GM18526 (cell line): Measurements from ENCODE around the gene JAZF1.

ENCODE experiments used
- POLR2A ChIP-seq: IDR thresholded peaks from 3 replicates; pipeline ENCODE4 v1.6.1; 2011; ENCODE audit not compliant: insufficient read length; ENCODE audit errors: extremely low read depth

The JAZF1 gene

DNA sequence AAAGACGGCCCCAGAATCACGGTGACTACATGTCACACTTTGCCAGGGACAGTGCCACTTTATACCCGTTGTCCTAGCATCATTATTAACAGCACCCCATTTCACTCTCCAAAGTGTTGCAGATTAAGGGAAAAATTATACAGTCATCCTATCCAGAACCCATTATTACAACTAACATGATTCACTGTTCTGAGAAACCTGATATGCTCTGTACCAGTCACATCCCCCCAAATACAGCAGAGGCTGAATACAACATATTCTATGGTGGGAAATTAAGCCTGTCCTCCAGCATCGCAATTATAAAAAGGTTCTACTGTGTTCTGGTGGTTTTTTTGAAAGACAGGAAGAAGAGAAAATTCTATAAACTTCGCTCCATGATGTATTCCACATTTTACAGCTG is 162.1 kb downstream of the JAZF1 start:
- TF ChIP-seq POLR2A = no peak

- TF ChIP-seq POLR2A = no peak
These were observed 162.6 kb downstream of the JAZF1 start for GRCh38 chr7:28018020-28018419.

- no peak for TF ChIP-seq POLR2A
These were observed 163.2 kb downstream of the JAZF1 start for GRCh38 chr7:28017372-28017771.

GRCh38 chr7:28016297-28016696 is 164.3 kb downstream of the JAZF1 start:
- no peak for TF ChIP-seq POLR2A

- TF ChIP-seq POLR2A = no peak
These were observed 165.4 kb downstream of the JAZF1 start for GRCh38 chr7:28015169-28015568.

DNA sequence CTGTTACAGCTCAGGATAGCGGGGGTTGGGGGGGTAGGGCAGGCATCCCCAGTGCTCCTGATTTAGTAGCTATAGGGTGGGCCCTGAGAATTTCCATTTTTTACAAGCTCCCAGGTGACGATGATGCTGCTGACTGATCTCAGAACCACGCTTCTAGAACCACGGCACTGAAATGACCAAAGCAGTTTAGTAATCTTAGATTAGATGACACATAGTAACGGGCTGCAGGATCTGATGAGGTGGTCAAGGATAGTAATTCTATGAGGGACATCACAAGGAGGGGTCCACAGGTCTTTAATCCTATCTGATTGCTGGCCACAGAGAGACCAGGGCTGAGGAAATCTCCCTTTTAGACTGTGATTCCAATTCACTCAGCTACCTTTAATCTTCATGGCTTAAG is 167.2 kb downstream of the JAZF1 start:
- no peak for TF ChIP-seq POLR2A

DNA sequence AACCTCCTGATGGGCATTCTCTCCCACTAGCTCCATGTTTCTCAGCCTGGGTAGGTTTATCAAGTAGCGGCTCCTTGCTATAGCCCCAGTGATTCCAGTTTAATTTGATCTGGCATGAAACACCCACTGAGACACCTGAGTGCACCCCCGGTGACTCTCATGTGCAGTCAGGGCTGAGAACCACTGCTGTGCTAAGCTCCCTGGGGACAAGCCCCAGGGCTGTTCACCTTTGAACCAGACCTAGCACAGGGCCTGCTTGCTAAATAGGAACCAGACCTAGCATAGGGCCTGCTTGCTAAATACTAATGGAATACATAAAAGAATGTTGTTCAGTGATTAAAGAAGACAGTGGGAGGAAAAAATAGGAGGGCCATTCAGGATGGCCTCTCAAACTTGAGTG is 167.6 kb downstream of the JAZF1 start:
- no peak for TF ChIP-seq POLR2A

- no peak for TF ChIP-seq POLR2A
These were observed 171.7 kb downstream of the JAZF1 start for GRCh38 chr7:28008911-28009310.

DNA sequence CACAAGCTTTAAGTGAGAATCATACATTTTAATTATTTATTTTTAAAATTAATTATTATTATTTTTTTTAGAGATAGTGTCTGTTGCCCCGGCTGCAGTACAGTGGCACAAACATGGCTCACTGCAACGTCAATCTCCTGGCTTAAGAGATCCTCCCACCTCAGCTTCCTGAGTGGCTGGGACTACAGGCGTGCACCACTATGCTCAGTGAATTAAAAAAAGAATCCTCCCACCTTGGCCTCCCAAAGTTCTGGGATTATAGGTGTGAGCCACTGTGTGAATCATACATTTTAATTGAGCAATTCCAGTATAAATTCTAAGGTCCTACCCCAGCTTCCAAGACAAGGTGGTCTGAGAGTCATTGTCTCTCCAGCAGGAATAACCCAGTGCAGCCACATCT is 172.4 kb downstream of the JAZF1 start:
- no peak for TF ChIP-seq POLR2A

DNA sequence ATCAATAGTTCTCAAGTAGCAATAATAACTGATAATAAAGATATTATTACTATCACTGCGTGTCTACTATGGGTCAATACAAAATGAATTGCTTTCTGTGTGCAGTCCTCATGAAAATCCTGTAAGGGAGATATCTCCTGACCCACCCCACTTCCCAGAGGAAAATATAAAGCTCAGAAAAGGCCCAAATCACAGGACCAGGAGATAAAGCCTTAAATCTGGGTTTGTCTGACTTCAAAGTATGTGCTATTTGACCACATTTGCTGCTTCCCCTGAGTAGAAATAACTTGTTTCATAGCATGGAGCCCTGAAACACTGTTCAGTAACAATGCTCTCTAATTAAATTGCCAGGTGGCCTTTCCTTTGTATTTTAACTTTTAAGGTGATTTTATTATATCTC is 174.1 kb downstream of the JAZF1 start:
- no peak for TF ChIP-seq POLR2A

DNA sequence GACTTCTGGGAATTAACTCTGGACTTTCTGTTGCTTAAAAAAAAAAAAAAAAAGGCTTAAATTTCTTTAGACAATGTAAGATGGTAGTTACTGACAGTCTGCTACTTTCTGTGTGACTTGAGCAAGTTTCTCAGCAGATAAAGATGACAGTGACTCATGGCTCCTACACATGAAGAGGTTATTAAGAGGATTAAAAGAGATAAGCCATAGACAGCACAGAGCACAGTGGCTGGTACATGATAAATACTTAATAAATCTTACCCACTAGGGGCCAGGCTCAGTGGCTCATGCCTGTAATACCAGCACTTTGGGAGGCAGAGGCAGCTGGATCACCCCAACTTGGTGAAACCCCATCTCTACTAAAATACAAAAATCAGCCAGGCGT is 174.8 kb downstream of the JAZF1 start:
- no peak for TF ChIP-seq POLR2A

DNA sequence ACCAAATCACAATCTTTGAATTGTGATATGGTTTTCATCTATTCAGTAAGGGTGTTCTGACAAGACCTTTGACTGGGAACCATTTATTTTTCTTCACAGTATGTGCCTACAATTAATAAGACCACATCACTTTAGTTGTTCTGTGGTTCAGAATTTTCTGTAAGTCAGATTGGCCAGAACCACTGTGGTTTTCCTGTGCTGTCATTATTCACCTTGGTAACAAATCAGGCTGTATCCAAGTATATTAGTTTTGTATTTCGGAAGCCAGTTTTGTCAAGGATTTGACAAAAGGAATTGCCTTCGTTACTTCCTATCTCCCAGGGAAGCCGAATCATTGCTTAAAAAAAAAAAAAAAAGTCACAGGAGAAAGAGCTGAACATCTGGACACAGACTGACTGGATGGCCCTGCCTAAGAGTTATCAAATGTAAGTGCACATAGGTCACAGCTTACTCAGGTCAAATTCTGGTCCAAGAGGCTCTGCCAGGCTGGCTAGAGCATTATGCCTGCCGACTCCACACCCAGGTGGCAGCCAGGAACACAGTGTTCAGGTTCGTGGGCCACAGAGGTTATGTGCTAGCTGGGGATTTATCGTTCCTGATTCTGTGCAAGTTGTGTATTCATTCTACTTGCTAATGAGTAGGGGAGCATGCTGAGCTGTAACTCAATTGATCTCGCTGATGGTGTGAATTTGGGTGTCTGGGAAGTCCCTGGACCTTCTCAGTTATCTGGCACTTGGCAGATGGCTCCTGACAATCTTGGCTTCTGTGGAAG is 175.3 kb downstream of the JAZF1 start:
- TF ChIP-seq POLR2A = no peak

- no peak for TF ChIP-seq POLR2A
These were observed 177.2 kb downstream of the JAZF1 start for GRCh38 chr7:28003408-28003807.

- no peak for TF ChIP-seq POLR2A
These were observed 178.0 kb downstream of the JAZF1 start for GRCh38 chr7:28002638-28003037.

- TF ChIP-seq POLR2A = no peak
These were observed 178.7 kb downstream of the JAZF1 start for GRCh38 chr7:28001896-28002295.

GRCh38 chr7:27999829-28000228 is 180.8 kb downstream of the JAZF1 start:
- no peak for TF ChIP-seq POLR2A

DNA sequence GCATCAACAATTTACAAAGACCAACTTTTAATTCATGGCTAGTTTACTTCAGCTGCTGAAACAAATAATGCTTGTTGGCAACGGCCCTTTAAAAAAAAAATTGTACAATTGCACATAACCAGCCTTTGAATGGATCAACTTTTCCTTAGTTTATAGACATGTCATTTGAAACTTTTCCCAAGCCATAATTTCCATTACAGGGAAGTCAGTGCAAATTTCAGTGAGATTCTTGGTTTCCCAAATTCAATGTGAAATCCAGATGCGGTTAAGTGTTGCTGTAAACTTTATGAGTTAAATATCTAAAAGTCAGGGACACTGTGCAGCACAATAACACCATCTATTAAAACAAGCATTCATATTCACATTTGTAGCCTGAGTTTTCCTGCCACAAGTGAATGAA is 182.2 kb downstream of the JAZF1 start:
- TF ChIP-seq POLR2A = no peak
